ENCODE results near the gene CNTN4.

- TF ChIP-seq POLR2A (IDR thresholded peaks at IDR 0.05) (no peak), CTCF (IDR thresholded peaks at IDR 0.05) (no peak)
These were observed 753.2 kb downstream of the CNTN4 start for GRCh38 chr3:2851835-2852234.

Measured in ovary (tissue), 3 donors.